Central memory CD4-positive, alpha-beta T cell (primary cell): ENCODE results near the gene OMP.

Experiments used
- DNase-seq: peaks from one replicate; pipeline ENCODE4 v3.0.0; 2022

OMP gene

DNA sequence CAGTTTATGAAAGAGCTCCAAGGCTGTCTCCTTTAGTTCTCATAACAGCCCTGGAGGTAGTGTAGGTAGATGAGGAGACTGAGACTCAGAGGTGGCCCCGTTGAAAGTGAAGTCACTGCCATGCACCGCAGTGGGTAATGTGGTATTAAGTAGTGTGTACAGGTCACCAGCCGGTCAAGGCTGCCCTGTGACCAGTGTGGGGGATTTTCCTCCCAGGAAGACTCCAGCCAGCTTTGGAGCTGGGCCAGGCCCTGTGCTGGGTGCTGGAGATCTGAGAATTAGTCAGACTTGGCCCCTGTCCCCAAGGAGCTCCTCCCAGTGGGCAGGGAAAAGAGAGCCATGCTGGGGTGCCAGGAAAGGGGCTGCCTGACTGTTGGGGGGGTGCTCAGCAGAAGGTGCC lies 5.3 kb downstream of the OMP start:
- no peak for DNase-seq

DNA sequence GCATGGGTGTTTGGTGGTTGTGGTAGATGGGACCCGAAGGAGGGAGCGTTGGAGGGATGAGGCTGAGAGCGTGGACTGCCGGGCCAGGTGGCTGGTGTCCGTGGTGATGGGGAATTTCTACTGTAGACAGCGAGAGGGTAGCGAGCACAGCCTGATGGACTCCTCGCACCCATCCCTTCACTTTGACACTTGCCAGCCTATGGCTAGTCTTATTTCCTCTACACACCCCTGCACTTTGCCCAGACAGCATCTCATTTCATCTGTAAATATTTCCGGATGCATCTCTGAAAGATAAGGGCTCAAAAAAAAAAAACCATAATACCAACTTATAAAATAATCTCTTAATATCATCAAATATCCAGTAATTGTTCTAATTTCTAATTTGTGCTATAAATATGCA lies 5.8 kb downstream of the OMP start:
- DNase-seq, result no peak

DNA sequence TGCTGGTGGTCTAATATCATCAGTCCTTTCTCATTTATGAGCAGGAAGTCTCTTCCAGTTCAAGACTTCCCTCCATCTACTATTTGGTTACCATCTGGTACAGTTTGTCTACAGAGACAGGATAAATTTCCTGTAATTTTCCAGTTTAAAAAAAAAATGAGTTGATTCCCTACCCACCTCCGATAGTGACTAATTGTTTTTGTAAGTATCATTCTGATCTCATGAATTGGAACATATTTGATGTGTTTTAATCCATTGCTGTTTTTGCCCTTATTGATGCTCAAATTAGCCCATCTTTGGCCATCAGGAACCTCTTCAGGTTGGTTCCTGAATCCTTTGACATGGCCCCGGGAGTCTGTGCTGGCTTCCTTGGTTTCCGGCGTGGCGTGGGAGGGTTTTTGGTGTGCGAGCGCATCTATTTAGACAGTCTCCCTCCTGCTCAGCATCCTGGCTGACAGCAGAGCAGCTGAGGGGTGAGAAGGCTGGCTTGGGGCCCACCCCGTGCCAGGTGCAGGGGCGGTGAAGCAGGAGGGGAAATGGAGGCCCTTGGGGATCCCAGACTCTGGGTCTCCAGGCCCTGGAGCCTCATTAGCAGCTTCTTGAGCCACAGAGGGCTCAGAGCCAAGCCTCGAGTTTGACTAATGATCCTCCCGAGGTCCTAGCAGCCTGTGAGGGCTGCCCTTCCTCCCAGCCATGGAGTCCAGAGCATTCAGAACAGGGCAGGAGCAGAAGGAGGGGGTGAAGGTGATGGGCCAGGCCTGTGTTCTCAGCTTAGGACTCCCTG lies 6.8 kb downstream of the OMP start:
- no peak for DNase-seq

DNA sequence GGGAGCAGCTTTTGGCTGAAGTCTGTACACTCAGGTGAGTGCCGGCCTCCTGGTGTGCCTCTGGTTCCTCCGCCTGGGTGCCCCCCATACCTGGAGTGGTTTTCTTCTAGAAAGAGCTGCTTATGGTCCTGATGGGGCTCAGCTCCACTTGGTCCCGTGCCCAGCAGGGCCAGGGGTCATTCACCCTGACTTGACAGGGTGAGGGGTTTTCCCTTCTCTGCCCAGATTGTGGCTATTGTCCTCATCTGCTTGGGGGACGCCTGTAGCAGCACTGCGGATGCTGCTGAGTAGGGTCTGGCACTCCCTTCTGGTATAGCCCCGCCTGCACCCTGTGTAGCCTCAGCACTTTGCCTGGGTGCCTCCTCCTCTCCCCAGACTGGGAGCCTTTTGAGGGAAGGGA lies 8.2 kb downstream of the OMP start:
- no peak for DNase-seq

DNA sequence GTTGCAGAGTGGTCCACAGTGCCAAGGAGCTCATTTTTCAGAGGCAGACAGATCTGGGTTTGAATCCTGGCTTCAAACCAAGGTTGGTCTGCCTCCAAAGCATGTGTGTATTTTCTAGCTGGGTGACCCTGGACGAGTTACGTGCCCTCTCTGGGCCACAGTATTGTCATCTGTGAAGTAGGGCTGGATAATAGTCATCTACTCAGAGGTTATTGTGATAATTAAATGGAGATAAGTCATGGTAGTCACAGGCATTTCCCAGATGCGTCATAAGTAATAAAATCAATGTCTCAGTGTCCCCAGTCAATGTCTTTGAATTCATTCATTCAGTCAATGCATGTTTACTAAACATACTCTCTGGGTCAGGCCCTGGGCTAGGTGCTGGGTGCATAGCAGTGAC lies 8.6 kb downstream of the OMP start:
- DNase-seq, result no peak

DNA sequence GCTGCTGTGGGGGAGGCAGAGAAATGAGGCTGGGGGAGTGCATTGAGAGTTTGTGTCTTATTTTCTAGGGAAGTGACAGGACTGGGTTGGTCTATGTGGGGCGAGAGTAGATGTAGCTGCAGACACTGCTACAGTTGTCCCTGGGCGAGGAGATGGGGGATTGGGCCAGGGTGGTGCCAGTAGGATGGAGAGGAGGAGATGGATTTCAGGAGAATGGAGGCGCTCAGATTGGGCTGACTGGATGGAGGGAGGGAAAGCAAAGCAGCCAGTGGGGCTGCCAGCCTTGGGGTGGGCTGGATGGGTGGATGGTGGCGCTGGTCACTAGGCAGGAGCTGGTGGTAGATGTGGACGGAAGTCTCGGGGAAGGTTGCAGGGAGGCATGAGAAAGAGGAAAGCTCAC lies 9.3 kb downstream of the OMP start:
- no peak for DNase-seq

DNA sequence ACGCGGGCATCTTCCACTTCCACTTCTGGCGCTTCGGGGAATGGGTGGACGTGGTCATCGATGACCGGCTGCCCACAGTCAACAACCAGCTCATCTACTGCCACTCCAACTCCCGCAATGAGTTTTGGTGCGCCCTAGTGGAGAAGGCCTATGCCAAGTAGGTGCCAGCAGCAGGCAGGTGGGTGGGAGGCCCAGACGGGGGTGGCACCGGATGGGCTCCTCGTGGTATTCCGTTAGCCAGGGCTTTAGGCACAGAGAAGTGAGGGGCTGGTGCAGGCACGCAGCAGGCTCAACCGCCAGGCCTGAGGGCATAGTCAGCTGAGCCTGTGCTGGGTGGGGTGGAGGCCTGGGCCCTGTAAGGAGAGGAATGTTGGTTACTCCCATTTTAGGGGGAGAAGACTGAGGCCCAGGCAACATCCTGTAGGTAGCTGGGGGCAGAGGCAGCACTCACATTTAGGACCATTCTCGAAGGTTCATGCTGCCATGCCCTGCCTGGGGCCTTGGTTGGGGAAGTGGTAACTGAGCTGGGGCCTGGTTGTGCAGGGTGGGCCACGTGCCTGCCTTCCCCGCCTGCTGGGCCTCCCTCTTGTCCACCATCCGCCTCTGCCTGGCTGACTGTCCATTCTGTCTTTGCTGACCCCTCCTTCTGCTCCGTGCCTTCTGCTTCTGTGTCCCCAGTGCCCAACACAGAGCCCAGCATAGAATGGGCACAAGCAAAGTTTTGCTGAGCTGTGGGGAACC lies 10.2 kb downstream of the OMP start:
- DNase-seq, result no peak

DNA sequence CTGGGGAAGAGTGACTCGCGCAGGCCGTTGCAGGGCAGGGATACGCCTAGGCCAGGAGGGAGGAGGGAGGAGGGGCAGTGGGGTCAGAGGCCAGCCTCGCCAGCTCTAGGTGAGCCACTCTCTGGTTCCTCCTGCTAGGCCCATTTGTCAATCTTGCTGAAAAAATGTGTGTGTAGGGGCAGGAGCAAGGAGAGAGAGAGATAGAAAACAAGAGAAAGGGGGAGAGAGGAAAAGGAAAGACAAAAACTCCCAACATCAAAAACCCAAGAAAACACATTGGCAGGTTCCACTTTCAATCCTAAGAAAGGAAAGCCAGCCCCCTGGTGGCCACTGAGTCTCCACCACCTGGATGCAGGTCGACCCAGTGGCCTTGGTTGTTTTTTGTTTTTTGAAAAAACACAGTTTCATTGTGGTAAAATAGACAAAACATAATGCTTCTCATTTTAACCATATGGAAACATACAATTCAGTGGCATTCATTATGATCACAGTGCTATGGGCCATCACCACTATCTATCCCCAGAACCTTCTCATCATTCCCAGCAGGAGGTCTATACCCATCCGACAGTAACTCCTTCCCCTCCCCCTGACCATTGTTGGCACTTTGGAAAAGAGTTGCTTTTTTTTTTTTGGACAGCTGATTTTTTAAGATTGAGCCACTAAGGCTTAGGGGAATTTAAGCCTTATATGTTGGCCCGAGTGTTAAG lies 10.9 kb downstream of the OMP start:
- DNase-seq, result no peak

DNA sequence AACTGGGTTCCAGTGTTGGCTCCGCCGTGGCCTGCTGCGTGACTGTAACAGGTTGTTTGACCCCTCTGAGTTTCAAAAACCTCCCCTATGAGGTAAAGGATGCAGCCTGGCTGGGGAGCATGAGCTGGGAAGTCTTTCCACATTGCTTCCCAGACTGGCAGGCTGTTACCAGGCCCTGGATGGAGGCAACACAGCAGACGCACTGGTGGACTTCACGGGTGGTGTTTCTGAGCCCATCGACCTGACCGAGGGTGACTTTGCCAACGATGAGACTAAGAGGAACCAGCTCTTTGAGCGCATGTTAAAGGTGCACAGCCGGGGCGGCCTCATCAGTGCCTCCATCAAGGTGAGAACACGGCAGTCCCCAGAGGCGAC lies 11.4 kb downstream of the OMP start:
- no peak for DNase-seq

DNA sequence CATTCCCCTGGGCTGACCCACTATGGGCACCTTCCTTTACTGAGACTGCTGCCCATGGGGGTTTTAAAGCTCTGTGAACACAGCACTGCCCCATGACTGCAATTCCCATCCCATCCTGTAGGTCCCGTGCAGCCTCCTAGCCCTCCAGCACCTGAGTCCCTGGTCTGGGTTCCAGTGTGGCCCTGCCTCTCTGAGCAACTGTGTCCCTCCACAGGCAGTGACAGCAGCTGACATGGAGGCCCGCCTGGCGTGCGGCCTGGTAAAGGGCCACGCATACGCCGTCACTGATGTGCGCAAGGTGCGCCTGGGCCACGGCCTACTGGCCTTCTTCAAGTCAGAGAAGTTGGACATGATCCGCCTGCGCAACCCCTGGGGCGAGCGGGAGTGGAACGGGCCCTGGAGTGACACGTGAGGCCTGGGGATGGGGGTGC lies 12.6 kb downstream of the OMP start:
- DNase-seq, result no peak

DNA sequence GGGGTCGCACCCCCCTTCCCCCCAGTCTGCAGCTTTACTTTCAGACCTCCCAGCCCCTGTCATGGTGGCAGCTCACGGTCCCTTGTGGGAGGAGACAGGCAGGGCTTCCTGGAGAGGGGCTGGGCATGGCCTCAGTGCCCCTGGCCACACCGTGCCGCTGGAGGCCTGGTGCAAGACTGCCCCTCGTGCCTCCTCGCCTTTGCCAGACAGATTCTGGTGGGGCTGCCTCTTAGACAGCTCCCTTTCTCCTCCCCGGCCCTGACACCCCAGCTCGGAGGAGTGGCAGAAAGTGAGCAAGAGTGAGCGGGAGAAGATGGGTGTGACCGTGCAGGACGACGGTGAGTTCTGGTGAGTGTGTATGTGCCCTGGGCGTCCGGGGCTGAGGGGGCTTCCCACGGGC lies 13.3 kb downstream of the OMP start:
- no peak for DNase-seq

DNA sequence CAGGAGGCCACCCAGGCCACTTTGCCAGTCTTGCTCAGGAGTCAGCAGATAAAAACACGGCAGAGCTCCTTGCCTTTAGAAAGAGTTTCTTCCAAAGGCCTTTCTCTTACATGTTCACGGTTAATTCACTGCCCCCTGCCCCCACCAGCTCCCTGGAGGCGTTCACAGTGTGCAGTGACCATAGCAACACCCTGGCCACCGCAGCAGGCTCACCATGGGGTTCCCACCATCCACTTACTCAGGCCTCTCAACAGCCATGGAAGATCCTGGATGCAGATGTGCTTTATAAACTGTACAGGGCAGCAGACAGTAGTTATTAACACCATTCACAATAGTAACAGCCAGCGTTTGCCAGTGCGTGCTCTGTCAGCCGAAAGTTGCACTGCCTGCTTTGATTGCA lies 14.9 kb downstream of the OMP start:
- DNase-seq, result no peak

DNA sequence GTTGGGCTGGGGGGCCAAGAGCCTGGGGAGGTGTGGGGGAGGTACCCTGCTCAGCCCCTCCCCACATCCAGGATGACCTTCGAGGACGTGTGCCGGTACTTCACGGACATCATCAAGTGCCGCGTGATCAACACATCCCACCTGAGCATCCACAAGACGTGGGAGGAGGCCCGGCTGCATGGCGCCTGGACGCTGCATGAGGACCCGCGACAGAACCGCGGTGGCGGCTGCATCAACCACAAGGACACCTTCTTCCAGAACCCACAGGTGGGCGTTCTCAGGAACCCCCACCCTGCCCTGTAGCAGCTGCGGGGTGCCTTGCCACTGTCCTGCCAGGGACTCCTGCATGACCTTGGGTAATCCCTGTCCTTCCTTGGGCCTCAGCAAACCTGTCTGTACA lies 15.4 kb downstream of the OMP start:
- no peak for DNase-seq

DNA sequence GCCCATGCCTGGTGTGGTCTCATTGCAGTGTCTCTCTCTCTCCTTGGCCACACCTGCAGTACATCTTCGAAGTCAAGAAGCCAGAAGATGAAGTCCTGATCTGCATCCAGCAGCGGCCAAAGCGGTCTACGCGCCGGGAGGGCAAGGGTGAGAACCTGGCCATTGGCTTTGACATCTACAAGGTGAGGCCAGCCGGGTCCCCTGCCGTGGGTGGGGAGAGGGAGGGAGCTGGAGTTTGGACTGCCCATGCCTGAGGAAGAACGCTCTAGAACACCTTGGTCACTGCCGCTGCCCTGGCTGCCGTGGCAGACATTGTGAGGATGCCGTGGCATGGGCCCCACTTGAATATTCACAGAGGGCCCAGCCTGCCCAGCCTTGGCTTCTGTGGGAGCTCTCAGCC lies 16.3 kb downstream of the OMP start:
- DNase-seq, result no peak

DNA sequence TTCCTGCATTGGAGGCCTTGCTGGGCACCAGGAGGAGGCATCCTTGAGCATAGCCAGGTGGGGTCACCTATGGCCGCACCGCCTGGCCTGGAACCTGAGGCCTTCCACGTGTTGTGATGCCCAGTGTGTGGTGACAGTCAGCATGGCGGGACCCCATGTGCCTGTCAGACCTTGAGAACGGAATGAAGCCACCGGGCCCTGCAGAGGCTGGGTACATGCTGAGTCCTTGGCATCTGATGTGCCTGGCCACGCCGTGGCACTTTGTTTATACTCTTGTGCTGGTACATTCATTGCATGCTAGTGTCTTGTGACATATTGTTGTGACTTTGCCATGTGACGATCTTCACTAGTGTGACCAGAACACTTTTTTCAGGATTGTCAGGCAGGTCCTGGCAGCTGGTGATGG lies 16.9 kb downstream of the OMP start:
- DNase-seq, result no peak

DNA sequence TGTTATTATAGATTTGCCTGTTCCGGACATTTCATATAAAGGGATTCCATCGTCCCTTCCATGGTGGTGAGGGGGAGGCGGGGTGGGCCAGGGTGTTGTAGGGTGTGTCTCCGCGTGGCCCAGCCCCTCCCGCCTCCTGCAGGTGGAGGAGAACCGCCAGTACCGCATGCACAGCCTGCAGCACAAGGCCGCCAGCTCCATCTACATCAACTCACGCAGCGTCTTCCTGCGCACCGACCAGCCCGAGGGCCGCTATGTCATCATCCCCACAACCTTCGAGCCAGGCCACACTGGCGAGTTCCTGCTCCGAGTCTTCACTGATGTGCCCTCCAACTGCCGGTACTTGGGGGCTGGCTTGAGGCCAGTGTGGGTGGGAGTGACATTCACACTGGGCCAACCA lies 17.9 kb downstream of the OMP start:
- DNase-seq, result no peak

DNA sequence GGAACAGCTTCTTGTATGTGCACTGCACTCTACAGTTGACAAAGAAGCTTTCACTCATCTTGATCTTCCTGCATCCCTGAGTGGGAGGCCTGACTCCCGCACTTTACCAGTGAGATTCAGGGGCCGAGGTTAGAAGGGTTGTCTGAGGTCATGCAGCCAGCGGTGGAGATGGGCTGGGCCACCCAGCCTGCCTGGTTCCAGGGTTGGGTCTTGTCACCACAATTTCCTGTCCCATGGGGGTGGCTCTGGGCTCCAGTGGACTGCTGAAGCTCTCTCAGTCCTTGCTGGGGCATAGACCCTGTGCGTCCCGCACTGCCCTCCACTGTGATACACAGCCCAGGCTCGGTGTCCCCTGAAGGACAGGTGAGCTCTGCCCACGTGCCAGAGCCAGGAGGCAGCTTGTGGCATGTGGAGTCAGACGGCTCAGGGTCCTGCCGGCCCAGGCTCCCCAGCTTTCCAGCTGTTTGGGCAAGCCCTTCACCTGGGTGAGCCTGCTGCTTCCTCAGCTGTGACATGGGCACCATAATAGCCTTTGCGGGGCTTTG lies 18.5 kb downstream of the OMP start:
- DNase-seq, result no peak

DNA sequence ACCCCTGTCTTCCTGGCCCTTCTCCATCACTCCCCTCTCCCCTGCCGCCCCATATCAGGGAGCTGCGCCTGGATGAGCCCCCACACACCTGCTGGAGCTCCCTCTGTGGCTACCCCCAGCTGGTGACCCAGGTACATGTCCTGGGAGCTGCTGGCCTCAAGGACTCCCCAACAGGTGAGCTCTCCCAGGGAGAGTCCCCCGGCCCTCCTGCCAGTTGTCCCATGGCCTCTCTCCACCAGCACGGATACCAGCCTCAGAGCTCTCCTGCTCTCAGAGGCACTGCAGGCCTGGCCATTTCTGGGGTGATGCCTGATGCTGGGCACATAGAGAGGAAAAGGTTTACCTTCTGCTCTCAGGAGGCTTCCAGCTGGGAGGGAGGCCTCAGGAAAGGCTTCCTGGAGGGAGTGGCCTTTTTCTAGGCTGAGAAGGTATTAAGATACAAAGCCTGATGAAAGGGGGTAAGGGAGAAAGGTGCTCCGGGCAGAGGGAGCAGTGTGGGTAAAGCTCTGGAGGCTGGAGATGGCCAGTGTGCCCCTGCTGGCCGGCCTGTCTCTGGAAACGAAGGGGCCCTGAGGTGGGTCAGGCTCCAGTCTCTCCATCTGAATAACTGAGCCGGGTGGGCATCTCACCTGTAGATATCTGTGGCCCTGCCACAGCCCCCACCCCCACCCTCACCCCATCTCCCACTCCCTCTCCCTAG lies 19.4 kb downstream of the OMP start:
- DNase-seq, result no peak

DNA sequence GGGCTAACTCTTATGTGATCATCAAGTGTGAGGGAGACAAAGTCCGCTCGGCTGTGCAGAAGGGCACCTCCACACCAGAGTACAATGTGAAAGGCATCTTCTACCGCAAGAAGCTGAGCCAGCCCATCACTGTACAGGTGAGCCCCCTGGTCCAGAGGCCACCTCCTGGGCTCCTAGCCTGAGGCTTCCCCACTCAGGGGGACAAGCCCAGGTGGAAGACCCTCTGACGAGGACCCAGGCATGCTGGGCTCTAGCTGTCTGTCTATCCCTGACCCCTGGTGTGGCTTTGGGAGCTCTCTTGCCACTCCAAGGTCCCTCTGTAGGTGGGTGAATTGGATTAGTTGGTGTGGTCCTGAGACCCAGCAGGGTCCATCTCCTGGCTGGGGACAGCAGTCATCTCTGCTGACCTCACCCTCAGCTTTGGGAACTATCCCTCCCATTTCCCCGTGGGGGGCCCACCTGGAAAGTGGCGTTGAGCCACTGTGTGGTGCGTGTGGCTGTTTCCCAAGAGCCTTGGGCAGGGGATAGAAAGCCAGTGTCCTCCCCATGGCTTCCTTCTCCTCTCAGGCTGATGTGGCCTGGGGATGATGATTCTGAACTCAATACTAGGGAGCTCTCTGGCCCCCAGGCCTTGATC lies 20.1 kb downstream of the OMP start:
- no peak for DNase-seq

DNA sequence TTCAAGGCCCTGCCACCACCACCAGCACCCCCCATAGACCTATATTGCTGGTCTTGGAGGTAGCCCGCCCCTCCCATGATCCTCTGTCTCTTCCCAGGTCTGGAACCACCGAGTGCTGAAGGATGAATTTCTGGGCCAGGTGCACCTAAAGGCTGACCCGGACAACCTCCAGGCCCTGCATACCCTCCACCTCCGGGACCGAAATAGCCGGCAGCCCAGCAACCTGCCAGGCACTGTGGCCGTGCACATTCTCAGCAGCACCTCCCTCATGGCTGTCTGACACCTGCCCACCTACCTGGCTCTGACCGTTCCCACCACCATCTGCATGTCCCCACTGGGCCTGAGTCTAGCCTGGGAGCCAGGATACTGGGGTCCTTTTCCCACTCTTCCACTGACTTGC lies 21.0 kb downstream of the OMP start:
- no peak for DNase-seq

DNA sequence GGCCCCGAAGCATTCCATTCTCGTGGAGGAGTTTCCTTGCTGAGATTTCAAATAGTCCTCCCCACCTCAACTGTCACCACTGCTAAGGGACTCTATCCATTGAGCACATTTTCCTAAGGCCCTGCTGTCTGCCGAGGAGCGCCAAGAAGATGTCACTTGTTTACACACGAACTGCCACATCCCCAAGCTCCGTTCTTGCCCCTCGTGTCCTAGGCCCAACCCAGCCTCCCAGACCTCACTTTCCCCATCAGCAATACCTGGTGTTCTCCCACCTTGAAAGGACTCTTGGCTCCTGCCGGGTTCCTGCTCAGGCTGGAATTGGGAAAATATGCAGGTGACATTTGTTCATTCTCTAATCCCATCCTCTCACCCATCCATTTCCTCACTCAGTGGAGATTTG lies 21.4 kb downstream of the OMP start:
- DNase-seq, result no peak

DNA sequence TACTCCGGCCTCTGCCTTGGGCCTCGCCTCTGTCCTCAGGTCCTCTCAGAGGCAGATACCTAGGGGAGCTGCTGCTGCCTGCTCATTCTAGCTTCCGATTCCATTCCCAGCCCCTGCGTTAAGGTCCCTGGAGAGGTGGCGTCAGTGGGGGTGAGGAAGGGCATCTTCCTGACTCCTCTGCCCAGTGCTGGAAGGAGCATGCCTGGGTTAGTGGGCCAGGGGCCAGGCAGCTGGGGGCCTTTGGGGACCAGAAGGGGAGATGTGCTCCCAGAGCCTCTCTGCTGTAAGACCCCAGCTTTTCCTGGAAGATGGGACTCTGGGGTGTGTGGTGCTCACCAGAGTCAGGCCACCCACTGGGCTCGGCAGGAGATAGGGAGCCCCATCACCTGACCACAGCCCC lies 21.8 kb downstream of the OMP start:
- no peak for DNase-seq

DNA sequence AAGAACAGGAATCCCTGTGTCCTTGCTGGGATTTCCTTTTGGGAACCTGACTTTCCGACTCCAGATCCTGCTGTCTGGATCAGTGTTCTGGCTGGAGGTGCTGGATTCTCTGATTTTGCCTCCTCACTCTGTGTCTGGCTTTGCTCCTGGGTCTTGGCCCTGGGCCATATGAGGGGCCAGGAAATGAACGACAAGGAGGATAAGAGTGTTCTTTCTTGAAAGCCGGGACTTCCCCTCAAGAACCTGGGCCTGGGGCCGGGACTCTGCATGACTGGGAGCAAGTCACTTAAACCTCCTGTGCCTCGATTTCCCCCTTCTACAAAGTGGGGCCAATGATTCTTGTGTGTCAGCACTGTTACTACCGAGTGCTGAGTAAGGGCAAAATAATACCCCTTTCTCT lies 22.6 kb downstream of the OMP start:
- DNase-seq, result no peak
